HCT116 (cell line): ENCODE measurements around the gene ARAP1.

ENCODE experiments used
- EZH2 ChIP-seq: fragments of 200-600 bp; sonication (generic); IDR thresholded peaks from 2 replicates; pipeline ENCODE4 v1.6.1; 2017; ENCODE audit warnings: antibody characterized with exemption, mixed run types
- EZH2phosphoT487 ChIP-seq: fragments of 200-600 bp; IDR thresholded peaks from 2 replicates; pipeline ENCODE4 v1.6.1; 2018; ENCODE audit warnings: antibody characterized with exemption, borderline replicate concordance
- POLR2A ChIP-seq: IDR thresholded peaks from 2 replicates; pipeline ENCODE4 v1.7.0; 2011; ENCODE audit warnings: borderline replicate concordance; ENCODE audit not compliant: insufficient read depth, insufficient read length; ENCODE audit errors: extremely low read depth
- TF ChIP-seq, protein P1 (sequence below), 3 experiments: fragments of 200-600 bp in 1 of 3; sonication (generic) in 1 of 3; IDR thresholded peaks in 2 of 3; conservative IDR thresholded peaks in 1 of 3; 2 replicates each; pipeline ENCODE4 v1.5.1; 2012 to 2017; ENCODE audit warnings: low read depth in 2 of 3, low read length in 2 of 3, antibody characterized with exemption in 1 of 3, borderline replicate concordance in 1 of 3, control low read depth in 1 of 3, mild to moderate bottlenecking in 1 of 3, mixed read lengths in 1 of 3, mixed run types in 1 of 3, moderate library complexity in 1 of 3; ENCODE audit not compliant: insufficient read depth in 1 of 3

GRCh38 chr11:72772059-72772458 lies 19.9 kb upstream of the ARAP1 start:
- TF ChIP-seq, protein P1, sequence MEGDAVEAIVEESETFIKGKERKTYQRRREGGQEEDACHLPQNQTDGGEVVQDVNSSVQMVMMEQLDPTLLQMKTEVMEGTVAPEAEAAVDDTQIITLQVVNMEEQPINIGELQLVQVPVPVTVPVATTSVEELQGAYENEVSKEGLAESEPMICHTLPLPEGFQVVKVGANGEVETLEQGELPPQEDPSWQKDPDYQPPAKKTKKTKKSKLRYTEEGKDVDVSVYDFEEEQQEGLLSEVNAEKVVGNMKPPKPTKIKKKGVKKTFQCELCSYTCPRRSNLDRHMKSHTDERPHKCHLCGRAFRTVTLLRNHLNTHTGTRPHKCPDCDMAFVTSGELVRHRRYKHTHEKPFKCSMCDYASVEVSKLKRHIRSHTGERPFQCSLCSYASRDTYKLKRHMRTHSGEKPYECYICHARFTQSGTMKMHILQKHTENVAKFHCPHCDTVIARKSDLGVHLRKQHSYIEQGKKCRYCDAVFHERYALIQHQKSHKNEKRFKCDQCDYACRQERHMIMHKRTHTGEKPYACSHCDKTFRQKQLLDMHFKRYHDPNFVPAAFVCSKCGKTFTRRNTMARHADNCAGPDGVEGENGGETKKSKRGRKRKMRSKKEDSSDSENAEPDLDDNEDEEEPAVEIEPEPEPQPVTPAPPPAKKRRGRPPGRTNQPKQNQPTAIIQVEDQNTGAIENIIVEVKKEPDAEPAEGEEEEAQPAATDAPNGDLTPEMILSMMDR (IDR thresholded peaks at IDR 0.05 in 2 of 3, conservative IDR thresholded peaks at IDR 0.05 in 1 of 3; ENCODE audit: borderline replicate concordance in 1 of 3, insufficient read depth in 1 of 3, low read depth in 2 of 3, low read length in 2 of 3): no peak
- TF ChIP-seq POLR2A: no peak
- TF ChIP-seq EZH2phosphoT487: no peak
- TF ChIP-seq EZH2: no peak
